Immature natural killer cell (primary cell): ENCODE measurements around the gene ADCY7. TPM values are rescaled to one million over a fixed set of nuclear protein-coding genes. Genes with fewer than 3 reads are reported as not detected.

Source experiments
- DNase-seq, 3 donors: peaks; one replicate each; pipeline ENCODE4 v3.0.0; 2022; ENCODE audit warnings: mixed read lengths in 1 of 3
- H3K27ac Mint-ChIP-seq, 6 donors: one replicate each; pipeline ENCODE4 v1.8.0; 2020; ENCODE audit warnings: mixed read lengths in 6 of 6, mild to moderate bottlenecking in 5 of 6, inconsistent platforms in 4 of 6, moderate library complexity in 3 of 6
- H3K27me3 Mint-ChIP-seq, 3 donors: one replicate each; pipeline ENCODE4 v1.8.0; 2020 to 2021; ENCODE audit warnings: low read depth in 3 of 3, mild to moderate bottlenecking in 3 of 3, mixed read lengths in 3 of 3, moderate library complexity in 3 of 3, inconsistent platforms in 1 of 3
- H3K36me3 Mint-ChIP-seq, 3 donors: one replicate each; pipeline ENCODE4 v1.8.0; 2020; ENCODE audit warnings: mixed read lengths in 3 of 3, inconsistent platforms in 2 of 3, mild to moderate bottlenecking in 2 of 3
- H3K4me1 Mint-ChIP-seq, 2 donors: one replicate each; pipeline ENCODE4 v1.8.0; 2020; ENCODE audit warnings: inconsistent platforms in 2 of 2, mild to moderate bottlenecking in 2 of 2, mixed read lengths in 2 of 2, moderate library complexity in 1 of 2
- H3K4me3 Mint-ChIP-seq, 5 donors: one replicate each; pipeline ENCODE4 v1.8.0; 2020; ENCODE audit warnings: mild to moderate bottlenecking in 5 of 5, mixed read lengths in 5 of 5, inconsistent platforms in 3 of 5, moderate library complexity in 3 of 5
- H3K9me3 Mint-ChIP-seq, 6 donors: one replicate each; pipeline ENCODE4 v1.8.0; 2020; ENCODE audit warnings: mild to moderate bottlenecking in 6 of 6, mixed read lengths in 6 of 6, inconsistent platforms in 4 of 6, moderate library complexity in 3 of 6
- polyA plus RNA-seq, 3 donors: library from polyadenylated mRNA; unstranded; fragments of 300-500 nt; fragmentation: Illumina TruSeq; gene quantifications; one replicate each; pipeline ENCODE4 v1.2.3, GENCODE V29; 2021

ADCY7 gene
- polyA plus RNA-seq, 3 donors from 2014 or later, result 97.6 to 209 (median 108) TPM

DNA sequence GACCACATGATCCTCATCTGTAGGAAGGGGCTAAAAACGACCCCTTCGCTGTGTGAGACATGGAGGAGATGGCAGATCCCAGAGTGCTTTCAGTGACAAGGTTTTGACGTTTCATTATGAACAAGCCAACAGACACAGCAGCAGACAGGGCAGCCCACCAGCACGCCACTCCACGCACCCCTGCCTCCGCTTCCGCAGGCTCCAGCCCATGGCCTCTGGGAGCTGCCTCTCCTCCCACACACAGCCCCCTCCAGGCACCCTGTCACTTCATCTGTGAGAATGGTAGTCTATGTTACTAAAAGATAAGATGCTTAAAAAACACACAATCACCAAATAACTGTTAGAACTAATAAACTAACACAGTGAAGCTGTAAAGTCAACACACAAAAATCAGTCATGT lies 12.3 kb upstream of the ADCY7 start:
- peak overlapping the region in 3 of 5 donors; percentile 19 to 63 (median 54) for H3K4me3 Mint-ChIP-seq
- peaks cover 0 to 3% (median 0%) of the 10 kb centered on the region in 3 donors for H3K36me3 Mint-ChIP-seq
- peaks cover 0 to 2% (median 1%) of the 10 kb centered on the region in 3 donors for H3K27me3 Mint-ChIP-seq
- no peak for DNase-seq
- H3K9me3 Mint-ChIP-seq, result no peaks in the 10 kb centered on the region
- H3K27ac Mint-ChIP-seq, result peak overlapping the region in 4 of 6 donors; percentile 66 to 84 (median 84)
- peaks cover 37 to 53% of the 10 kb centered on the region in 2 donors for H3K4me1 Mint-ChIP-seq

GRCh38 chr16:50255538-50255937 lies 10.8 kb upstream of the ADCY7 start:
- Mint-ChIP-seq H3K27me3 (peaks cover 0 to 2% (median 1%) of the 10 kb centered on the region in 3 donors), H3K9me3 (no peaks in the 10 kb centered on the region), H3K4me3 (no peak overlapping the region), H3K27ac (no peak overlapping the region), H3K4me1 (peaks cover 47 to 56% of the 10 kb centered on the region in 2 donors), H3K36me3 (peaks cover 0 to 3% (median 3%) of the 10 kb centered on the region in 3 donors)
- DNase-seq, result no peak

DNA sequence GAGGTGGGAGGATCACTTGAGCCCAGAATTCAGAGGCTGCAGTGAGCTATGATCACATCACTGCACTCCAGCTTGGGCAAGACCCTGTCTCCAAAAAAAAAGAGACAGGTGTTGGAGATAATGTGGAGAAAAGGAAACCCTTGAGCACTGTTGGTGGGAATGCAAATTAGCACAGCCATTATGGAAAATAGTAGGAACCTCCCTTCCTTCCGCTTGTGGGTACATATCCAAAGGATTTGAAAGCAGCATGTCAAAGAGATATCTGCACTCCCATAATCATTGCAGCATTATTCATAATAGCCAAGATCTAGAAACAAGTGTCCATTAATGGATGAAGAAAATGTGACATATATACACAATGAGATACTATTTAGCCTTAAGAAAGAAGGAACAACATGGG lies 9.7 kb upstream of the ADCY7 start:
- Mint-ChIP-seq H3K4me1 (peaks cover 48 to 57% of the 10 kb centered on the region in 2 donors), H3K4me3 (no peak overlapping the region), H3K9me3 (no peaks in the 10 kb centered on the region), H3K36me3 (peaks cover 0 to 3% (median 3%) of the 10 kb centered on the region in 3 donors), H3K27ac (no peak overlapping the region), H3K27me3 (peaks cover 0 to 2% (median under 1%) of the 10 kb centered on the region in 3 donors)
- DNase-seq, result no peak

GRCh38 chr16:50257876-50258275 lies 8.5 kb upstream of the ADCY7 start:
- Mint-ChIP-seq H3K27ac (no peak overlapping the region), H3K36me3 (peaks cover 0 to 3% (median 3%) of the 10 kb centered on the region in 3 donors)

DNA sequence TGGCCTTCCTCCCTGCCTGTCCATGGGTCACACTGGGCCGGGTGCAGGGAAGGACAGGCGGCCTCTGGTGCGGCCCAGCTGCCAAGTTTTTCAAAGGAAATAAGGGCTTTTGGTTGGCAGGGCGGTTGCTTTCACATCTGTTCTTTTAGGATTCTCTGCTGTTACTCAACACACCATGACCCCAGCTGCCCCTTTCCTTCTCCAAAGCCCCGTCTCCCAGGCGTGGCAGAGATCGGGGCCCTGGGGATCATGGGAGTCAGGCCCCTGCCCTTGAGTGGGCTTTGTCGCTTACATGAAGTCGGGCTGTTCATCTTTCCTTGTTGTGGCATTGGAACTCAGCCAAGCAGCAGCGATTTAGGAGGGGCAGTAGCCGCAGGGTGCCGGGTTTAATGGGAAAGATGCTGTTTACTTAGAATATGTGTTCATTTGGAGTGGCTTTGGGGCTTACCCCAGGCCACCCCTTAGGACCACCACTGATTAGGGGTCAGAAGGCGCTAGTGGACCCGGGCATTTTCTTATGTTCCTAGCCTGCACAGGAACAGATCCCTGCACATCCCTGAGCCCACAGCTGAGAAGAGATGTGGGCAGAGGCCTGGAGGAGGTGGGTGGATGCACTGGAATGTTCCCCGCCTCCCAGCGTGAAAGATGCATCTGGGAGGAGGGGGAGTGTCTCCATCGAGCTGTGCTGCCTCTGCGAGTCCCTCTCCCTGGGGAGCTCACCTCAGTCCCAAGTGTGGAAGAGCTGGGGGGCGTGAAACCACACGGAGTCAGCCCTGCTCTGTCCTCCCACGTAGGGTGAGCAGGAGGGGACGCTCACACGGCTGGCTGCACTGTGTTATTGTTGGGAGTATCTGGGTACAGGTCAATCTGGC lies 6.8 kb upstream of the ADCY7 start:
- Mint-ChIP-seq H3K4me1 (peaks cover 55 to 61% of the 10 kb centered on the region in 2 donors), H3K4me3 (peak overlapping the region in 3 of 5 donors; percentile 33 to 56 (median 41)), H3K27ac (peak overlapping the region in 5 of 6 donors; percentile 57 to 97 (median 66)), H3K27me3 (peaks cover 0 to 6% (median 2%) of the 10 kb centered on the region in 3 donors), H3K36me3 (peaks cover 0 to 3% (median 3%) of the 10 kb centered on the region in 3 donors), H3K9me3 (no peaks in the 10 kb centered on the region)
- no peak for DNase-seq

More at GRCh38 chr16:50257876-50258275, 8.5 kb upstream of the ADCY7 start:
- no peak overlapping the region for H3K4me3 Mint-ChIP-seq
- no peaks in the 10 kb centered on the region for H3K9me3 Mint-ChIP-seq
- DNase-seq, result no peak
- peaks cover 51 to 60% of the 10 kb centered on the region in 2 donors for H3K4me1 Mint-ChIP-seq
- H3K27me3 Mint-ChIP-seq, result peaks cover 0 to 2% (median 0%) of the 10 kb centered on the region in 3 donors

GRCh38 chr16:50260206-50261159 lies 5.9 kb upstream of the ADCY7 start:
- H3K4me1 Mint-ChIP-seq, result peaks cover 64 to 70% of the 10 kb centered on the region in 2 donors
- H3K9me3 Mint-ChIP-seq, result no peaks in the 10 kb centered on the region
- H3K27me3 Mint-ChIP-seq, result peaks cover 0 to 10% (median 2%) of the 10 kb centered on the region in 3 donors
- H3K27ac Mint-ChIP-seq, result peak overlapping the region; percentile 20 to 97 (median 64)
- DNase-seq, result no peak
- peaks cover 0 to 3% (median 3%) of the 10 kb centered on the region in 3 donors for H3K36me3 Mint-ChIP-seq
- H3K4me3 Mint-ChIP-seq, result peak overlapping the region in 2 of 5 donors; percentile 33 to 41

- peak overlapping the region in 5 of 6 donors; percentile 12 to 97 (median 78) for H3K27ac Mint-ChIP-seq
- H3K27me3 Mint-ChIP-seq, result peaks cover 0 to 10% (median 2%) of the 10 kb centered on the region in 3 donors
- H3K4me1 Mint-ChIP-seq, result peaks cover 71 to 77% of the 10 kb centered on the region in 2 donors
- no peak for DNase-seq
- H3K4me3 Mint-ChIP-seq, result peak overlapping the region in 2 of 5 donors; percentile 10 to 30
- no peaks in the 10 kb centered on the region for H3K9me3 Mint-ChIP-seq
- peaks cover 0 to 3% (median 0%) of the 10 kb centered on the region in 3 donors for H3K36me3 Mint-ChIP-seq
These were observed 5.1 kb upstream of the ADCY7 start for GRCh38 chr16:50261160-50261706.

DNA sequence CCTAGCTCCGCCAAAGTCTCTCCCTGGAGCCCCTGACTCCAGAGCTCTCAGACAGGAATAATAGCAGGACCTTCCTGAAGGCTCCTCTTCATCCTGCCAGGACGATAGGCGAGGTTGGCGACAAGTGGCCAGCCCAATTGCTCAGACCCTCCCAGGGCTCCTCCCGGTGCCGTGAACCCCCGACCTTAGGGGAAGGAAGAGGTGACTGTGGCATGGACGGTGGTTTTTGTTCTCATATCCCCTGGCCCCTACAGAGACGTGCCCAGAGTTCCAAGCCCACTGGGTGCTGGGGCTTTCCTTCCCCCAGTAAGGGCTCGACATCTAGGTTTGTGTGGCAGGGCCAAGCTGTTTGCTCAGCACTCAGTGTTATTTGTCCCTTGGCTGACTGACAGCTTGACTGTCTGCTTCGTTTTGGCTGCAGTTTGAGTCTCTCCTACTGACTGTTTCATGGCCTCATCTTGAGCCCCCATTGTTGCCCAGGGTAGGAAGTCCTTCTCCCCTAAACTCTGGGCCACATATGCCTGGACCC lies 4.6 kb upstream of the ADCY7 start:
- H3K9me3 Mint-ChIP-seq, result no peaks in the 10 kb centered on the region
- peak overlapping the region; percentile 60 to 84 (median 65) for H3K4me3 Mint-ChIP-seq
- H3K27ac Mint-ChIP-seq, result peak overlapping the region in 5 of 6 donors; percentile 58 to 97 (median 84)
- peak in 2 of 3 donors; percentile 36 to 51 for DNase-seq
- peaks cover 0 to 13% (median 2%) of the 10 kb centered on the region in 3 donors for H3K27me3 Mint-ChIP-seq
- peaks cover 0 to 3% (median 0%) of the 10 kb centered on the region in 3 donors for H3K36me3 Mint-ChIP-seq
- H3K4me1 Mint-ChIP-seq, result peaks cover 72 to 79% of the 10 kb centered on the region in 2 donors

DNA sequence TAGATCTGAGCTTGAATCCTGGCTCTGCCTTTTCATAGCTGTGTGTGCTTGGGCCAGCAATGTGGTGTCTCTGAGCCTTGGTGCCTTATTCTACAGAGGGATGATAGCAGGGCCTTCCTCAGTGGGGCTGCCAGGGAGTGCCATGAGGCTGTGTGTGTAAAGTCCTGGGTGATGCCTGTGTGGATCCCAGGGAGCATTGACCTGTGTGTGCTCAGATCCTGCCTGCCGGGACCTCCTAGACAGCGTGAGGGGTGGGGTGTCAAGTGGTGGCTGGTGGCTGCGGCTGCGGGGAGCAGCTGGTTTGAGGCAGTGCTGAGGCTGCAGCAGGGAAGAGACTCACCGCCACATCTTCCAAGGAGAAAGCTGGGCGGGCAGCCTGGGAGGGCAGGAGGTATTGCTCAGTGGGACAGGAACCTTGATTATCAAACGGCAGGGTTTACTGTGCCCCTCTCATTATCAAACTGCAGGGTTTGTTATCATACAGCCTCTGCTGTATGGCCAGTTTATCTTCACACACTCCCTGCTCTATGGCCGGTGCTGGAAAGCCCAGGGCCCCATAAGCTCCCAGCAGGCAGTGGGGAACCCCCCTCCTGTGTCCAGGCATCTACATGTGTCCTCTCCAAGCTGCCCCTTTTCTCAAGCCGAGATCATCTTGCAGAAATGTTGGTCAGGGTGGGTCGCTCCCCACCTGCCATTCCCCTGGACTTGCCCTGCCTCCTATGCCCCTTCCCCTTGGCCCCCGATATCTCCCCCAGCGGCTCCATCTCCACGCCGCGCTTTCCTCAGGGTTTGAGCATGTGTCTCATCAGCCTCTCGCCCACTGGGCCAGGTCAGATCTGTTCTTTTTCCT lies 3.1 kb upstream of the ADCY7 start:
- Mint-ChIP-seq H3K27me3 (peaks cover 3 to 17% (median 5%) of the 10 kb centered on the region in 3 donors), H3K36me3 (peaks cover 0 to 4% (median 3%) of the 10 kb centered on the region in 3 donors), H3K4me1 (peaks cover 85 to 93% of the 10 kb centered on the region in 2 donors), H3K27ac (peak overlapping the region; percentile 63 to 97 (median 80)), H3K9me3 (no peaks in the 10 kb centered on the region), H3K4me3 (peak overlapping the region; percentile 66 to 84 (median 81))
- DNase-seq, result peak in 2 of 3 donors; percentile 39 to 49

DNA sequence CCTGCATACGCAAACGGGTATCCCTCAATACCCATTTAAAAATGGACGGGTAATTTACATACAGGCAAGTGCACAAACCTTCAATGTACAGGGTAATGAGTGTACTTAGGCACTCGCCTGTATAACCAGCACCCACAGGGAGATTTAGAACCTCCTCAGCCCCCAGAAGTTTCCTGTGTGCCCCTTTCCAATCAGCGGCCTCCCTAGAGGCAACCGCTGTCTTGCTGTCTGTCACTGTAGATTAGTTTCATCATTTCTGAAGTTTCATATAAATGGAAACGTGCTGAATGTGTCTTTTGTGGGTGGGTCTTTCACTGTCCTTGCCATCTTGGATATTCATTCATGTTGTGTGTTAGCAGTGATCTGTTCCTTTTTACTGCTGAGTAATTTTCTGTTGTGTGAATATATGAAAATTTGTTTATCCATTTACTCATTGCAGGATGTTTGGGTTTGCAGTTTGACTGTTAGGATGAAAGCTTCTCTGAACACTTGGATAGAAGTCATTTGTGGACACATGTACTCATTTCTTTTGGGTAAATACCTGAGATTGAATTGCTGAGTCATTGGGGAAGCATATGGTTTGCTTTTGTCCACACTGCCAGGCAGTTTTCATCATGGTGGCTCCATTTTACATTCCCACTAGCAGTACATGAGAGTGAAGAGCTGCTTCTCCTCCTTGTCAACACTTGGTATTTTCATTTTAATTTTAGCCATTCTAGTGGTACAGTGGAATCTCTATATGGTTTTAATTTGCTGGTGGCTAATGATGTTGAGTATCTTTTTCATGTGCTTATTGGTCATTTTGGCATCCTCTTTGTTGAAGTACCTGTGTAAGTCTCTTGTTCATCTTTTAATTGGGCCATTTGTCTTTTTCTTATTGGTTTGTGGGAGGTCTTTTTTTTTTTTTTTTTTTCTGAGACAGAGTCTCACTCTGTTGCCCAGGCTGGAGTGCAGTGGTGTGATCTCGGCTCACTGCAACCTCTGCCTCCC lies 2.1 kb upstream of the ADCY7 start:
- Mint-ChIP-seq H3K27me3 (peaks cover 5 to 17% (median 7%) of the 10 kb centered on the region in 3 donors), H3K36me3 (peaks cover 4 to 10% (median 4%) of the 10 kb centered on the region in 3 donors), H3K4me3 (peak overlapping the region; percentile 68 to 84 (median 81)), H3K27ac (peak overlapping the region; percentile 20 to 97 (median 63)), H3K9me3 (no peaks in the 10 kb centered on the region), H3K4me1 (peaks cover 90 to 95% of the 10 kb centered on the region in 2 donors)
- DNase-seq, result no peak

GRCh38 chr16:50265260-50265659 lies 1.1 kb upstream of the ADCY7 start:
- peak overlapping the region; percentile 86 to 100 (median 98) for H3K27ac Mint-ChIP-seq
- no peaks in the 10 kb centered on the region for H3K9me3 Mint-ChIP-seq
- peaks cover 5 to 17% (median 7%) of the 10 kb centered on the region in 3 donors for H3K27me3 Mint-ChIP-seq
- H3K36me3 Mint-ChIP-seq, result peaks cover 4 to 10% (median 4%) of the 10 kb centered on the region in 3 donors
- no peak for DNase-seq
- H3K4me1 Mint-ChIP-seq, result peaks cover 90 to 95% of the 10 kb centered on the region in 2 donors
- H3K4me3 Mint-ChIP-seq, result peak overlapping the region; percentile 79 to 99 (median 97)
